Transverse colon (tissue), 4 donors: ENCODE measurements around the gene MYPN. TPM values are rescaled to one million over a fixed set of nuclear protein-coding genes. Genes with fewer than 3 reads are reported as not detected.
"Not testable (repeated sequence)": the region's sequence is repeated elsewhere in the genome, so short reads cannot be mapped to it uniquely, and the experiment has no call there.

ENCODE experiments used
- DNase-seq: peaks from one replicate; pipeline ENCODE4 v3.0.0-alpha.2; 2019
- H3K27ac ChIP-seq, 4 donors: fragments of 200-600 bp; sonication (generic); 2 replicates each; pipeline ENCODE4 v1.5.1; 2016 to 2018; ENCODE audit warnings: inconsistent platforms in 4 of 4
- H3K27me3 ChIP-seq: fragments of 200-600 bp; sonication (generic); 2 replicates; pipeline ENCODE4 v1.5.1; 2017; ENCODE audit warnings: inconsistent platforms
- H3K36me3 ChIP-seq, 4 donors: fragments of 200-600 bp; sonication (generic); 2 replicates each; pipeline ENCODE4 v1.5.1; 2017 to 2019; ENCODE audit warnings: inconsistent platforms in 4 of 4
- H3K4me1 ChIP-seq, 4 donors: fragments of 200-600 bp; sonication (generic); 2 replicates each; pipeline ENCODE4 v1.5.1; 2017 to 2020; ENCODE audit warnings: inconsistent platforms in 4 of 4
- H3K4me3 ChIP-seq, 4 donors: fragments of 200-600 bp; sonication (generic); 1 replicate in 1 of 4; 2 replicates in 3 of 4; pipeline versions ENCODE4 v1.5.1 to v1.6.1; 2017 to 2019; ENCODE audit warnings: inconsistent platforms in 4 of 4
- H3K9me3 ChIP-seq, 2 donors: fragments of 200-600 bp; sonication (generic); 2 replicates each; pipeline ENCODE4 v1.5.1; 2017 to 2019; ENCODE audit warnings: inconsistent platforms in 2 of 2
- CTCF ChIP-seq, 5 experiments: fragments of 200-600 bp in 3 of 5; fragments of 450-650 bp in 2 of 5; sonication (generic) in 3 of 5; IDR thresholded peaks; 1 replicate in 2 of 5; 2 replicates in 3 of 5; pipeline ENCODE4 v1.5.1; 2016 to 2017; ENCODE audit warnings: antibody characterized with exemption in 5 of 5, inconsistent platforms in 3 of 5, mild to moderate bottlenecking in 2 of 5, moderate library complexity in 1 of 5
- EP300 ChIP-seq: sonication (generic); formaldehyde crosslinking; IDR thresholded peaks from one replicate; pipeline ENCODE4 v1.6.1; 2017; ENCODE audit warnings: antibody characterized with exemption, low read depth
- POLR2A ChIP-seq: fragments of 450-650 bp; IDR thresholded peaks from one replicate; pipeline ENCODE4 v1.6.1; 2016; ENCODE audit warnings: antibody characterized with exemption, mild to moderate bottlenecking, moderate library complexity
- POLR2AphosphoS5 ChIP-seq, 3 donors: sonication (generic); formaldehyde crosslinking; IDR thresholded peaks; one replicate each; pipeline ENCODE4 v1.6.1; 2016; ENCODE audit warnings: antibody characterized with exemption in 3 of 3
- WGBS, 2 donors: methylation state at CpG; one replicate each; pipeline ENCODE4 v1.1.5; 2018; ENCODE audit warnings: low coverage in 1 of 2; 5-methylcytosine and 5-hydroxymethylcytosine counted together
- in situ Hi-C, 4 donors: fragments of 200-750 bp; cut with MboI; loops; one replicate each; pipeline versions ENCODE4 v1.15.0 to v1.15.1; 2017; ENCODE audit warnings: low sequenced_read_pairs in 3 of 4, low pct_ligation_motif_present in 1 of 4, low pct_unique_long_range_greater_than_20kb in 1 of 4
- intact Hi-C: fragments of 100-400 bp; cut with DNase I; formaldehyde crosslinking; loops from one replicate; pipeline ENCODE4 v1.15.1; 2023; ENCODE audit warnings: low total_unique reads
- total RNA-seq, 4 donors: library from RNA; depleted of rRNA; stranded (reverse); fragments of >200 nt; gene quantifications; one replicate each; pipeline ENCODE4 v1.1.0, GENCODE V29; 2016

The MYPN gene
- total RNA-seq, 4 donors from 2014 or later = 0.27 to 1.5 (median 0.79) TPM; not detected in 1

- Histone ChIP-seq H3K4me3 (peak overlapping the region; percentile 62 to 99 (median 82)), H3K27me3 (no peaks in the 10 kb centered on the region), H3K4me1 (peaks cover 11 to 37% (median 26%) of the 10 kb centered on the region in 4 donors), H3K9me3 (no peaks in the 10 kb centered on the region), H3K36me3 (peaks cover 0 to 9% (median 0%) of the 10 kb centered on the region in 4 donors), H3K27ac (peak overlapping the region; percentile 96 to 100 (median 98))
- intact Hi-C loops = no loop called here
- DNase-seq = no peak
- WGBS, 2 donors = 1 to 2% methylated on average over 7 to 27 of the region's 27 CpGs
- TF ChIP-seq POLR2AphosphoS5 (IDR thresholded peaks at IDR 0.05) (peak in 1 of 3 donors; percentile 1), CTCF (IDR thresholded peaks at IDR 0.05) (no peak)
- in situ Hi-C loops = loop anchor here in 1 of 4 donors (25.0 kb wide), 1 partner anchor 187 kb away; the partner anchor contains the start of gene SIRT1
Measured at GRCh38 chr10:68074031-68074774, 35.1 kb upstream of the MYPN start.

GRCh38 chr10:68074775-68075549 lies 34.3 kb upstream of the MYPN start, which contains the start of gene HERC4:
TSS of gene HERC4 (minus strand) at chr10:68075283. CDS start at chr10:68073108, 2,175 bp downstream.
- H3K4me3 ChIP-seq = peak within 1 kb of the TSS; percentile 62 to 99 (median 82)
- no peaks in the 10 kb centered on the region for H3K27me3 ChIP-seq
- no peaks in the 10 kb centered on the region for H3K9me3 ChIP-seq
- H3K27ac ChIP-seq = peak within 1 kb of the TSS; percentile 96 to 100 (median 98)
- in situ Hi-C loops (loop anchor here in 1 of 4 donors (25.0 kb wide), 1 partner anchor 188 kb away; the partner anchor contains the start of gene SIRT1), intact Hi-C loops (no loop called here)
- TF ChIP-seq POLR2AphosphoS5 (IDR thresholded peaks at IDR 0.05) (peak; percentile 84 to 92 (median 91)), EP300 (no peak), POLR2A (peak; percentile 91), CTCF (IDR thresholded peaks at IDR 0.05) (peak in 1 of 5 experiments; percentile 1)
- 0 to 1% methylated on average over 2 to 56 of the region's 64 CpGs for WGBS, 2 donors
- peaks cover 11 to 37% (median 26%) of the 10 kb centered on the region in 4 donors for H3K4me1 ChIP-seq
- DNase-seq = peak; percentile 96
- peaks cover 0 to 5% (median 0%) of the 10 kb centered on the region in 4 donors for H3K36me3 ChIP-seq

- in situ Hi-C loops = no loop called here
- intact Hi-C loops = no loop called here
- peaks cover 11 to 37% (median 26%) of the 10 kb centered on the region in 4 donors for H3K4me1 ChIP-seq
- WGBS, 2 donors = 31 to 33% methylated on average over 3 of the region's 3 CpGs
- TF ChIP-seq POLR2A (no peak), POLR2AphosphoS5 (IDR thresholded peaks at IDR 0.05) (no peak), CTCF (IDR thresholded peaks at IDR 0.05) (no peak), EP300 (no peak)
- no peaks in the 10 kb centered on the region for H3K36me3 ChIP-seq
- peak overlapping the region; percentile 96 to 100 (median 98) for H3K27ac ChIP-seq
- peak overlapping the region in 3 of 4 donors; percentile 62 to 99 (median 71) for H3K4me3 ChIP-seq
- no peaks in the 10 kb centered on the region for H3K9me3 ChIP-seq
- H3K27me3 ChIP-seq = no peaks in the 10 kb centered on the region
- no peak for DNase-seq
Measured at GRCh38 chr10:68075550-68076004, 33.7 kb upstream of the MYPN start.

GRCh38 chr10:68076081-68076480 lies 33.2 kb upstream of the MYPN start:
- H3K27ac ChIP-seq, H3K36me3 ChIP-seq, intact Hi-C loops, in situ Hi-C loops, H3K9me3 ChIP-seq, H3K4me3 ChIP-seq, H3K27me3 ChIP-seq, DNase-seq: not testable (repeated sequence)
- WGBS, 2 donors = 96 to 97% methylated on average over 11 to 15 of the region's 15 CpGs
- peaks cover 11 to 34% (median 26%) of the 10 kb centered on the region in 4 donors for H3K4me1 ChIP-seq
